ENCODE data around the gene PDLIM1. TPM values are rescaled to one million over a fixed set of nuclear protein-coding genes. Genes with fewer than 3 reads are reported as not detected.

The PDLIM1 gene
- total RNA-seq, 1 donor from 2014 or later = 113 TPM

GRCh38 chr10:95295031-95295755 is 4.4 kb upstream of the PDLIM1 start:
- TF ChIP-seq, protein P1, sequence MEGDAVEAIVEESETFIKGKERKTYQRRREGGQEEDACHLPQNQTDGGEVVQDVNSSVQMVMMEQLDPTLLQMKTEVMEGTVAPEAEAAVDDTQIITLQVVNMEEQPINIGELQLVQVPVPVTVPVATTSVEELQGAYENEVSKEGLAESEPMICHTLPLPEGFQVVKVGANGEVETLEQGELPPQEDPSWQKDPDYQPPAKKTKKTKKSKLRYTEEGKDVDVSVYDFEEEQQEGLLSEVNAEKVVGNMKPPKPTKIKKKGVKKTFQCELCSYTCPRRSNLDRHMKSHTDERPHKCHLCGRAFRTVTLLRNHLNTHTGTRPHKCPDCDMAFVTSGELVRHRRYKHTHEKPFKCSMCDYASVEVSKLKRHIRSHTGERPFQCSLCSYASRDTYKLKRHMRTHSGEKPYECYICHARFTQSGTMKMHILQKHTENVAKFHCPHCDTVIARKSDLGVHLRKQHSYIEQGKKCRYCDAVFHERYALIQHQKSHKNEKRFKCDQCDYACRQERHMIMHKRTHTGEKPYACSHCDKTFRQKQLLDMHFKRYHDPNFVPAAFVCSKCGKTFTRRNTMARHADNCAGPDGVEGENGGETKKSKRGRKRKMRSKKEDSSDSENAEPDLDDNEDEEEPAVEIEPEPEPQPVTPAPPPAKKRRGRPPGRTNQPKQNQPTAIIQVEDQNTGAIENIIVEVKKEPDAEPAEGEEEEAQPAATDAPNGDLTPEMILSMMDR (IDR thresholded peaks at IDR 0.05; ENCODE audit: unreplicated experiment) = no peak
- Mint-ChIP-seq H3K4me3 (ENCODE audit: low read depth) (peak overlapping the region; percentile 62), H3K27ac (peak overlapping the region; percentile 57), H3K27me3 (peaks cover 29% of the 10 kb centered on the region), H3K4me1 (ENCODE audit: low read depth) (peaks cover 6% of the 10 kb centered on the region), H3K9me3 (ENCODE audit: low read depth) (no peaks in the 10 kb centered on the region), H3K36me3 (ENCODE audit: insufficient read depth) (no peaks in the 10 kb centered on the region)
- DNase-seq (ENCODE audit: low spot score, unreplicated experiment) = no peak

DNA sequence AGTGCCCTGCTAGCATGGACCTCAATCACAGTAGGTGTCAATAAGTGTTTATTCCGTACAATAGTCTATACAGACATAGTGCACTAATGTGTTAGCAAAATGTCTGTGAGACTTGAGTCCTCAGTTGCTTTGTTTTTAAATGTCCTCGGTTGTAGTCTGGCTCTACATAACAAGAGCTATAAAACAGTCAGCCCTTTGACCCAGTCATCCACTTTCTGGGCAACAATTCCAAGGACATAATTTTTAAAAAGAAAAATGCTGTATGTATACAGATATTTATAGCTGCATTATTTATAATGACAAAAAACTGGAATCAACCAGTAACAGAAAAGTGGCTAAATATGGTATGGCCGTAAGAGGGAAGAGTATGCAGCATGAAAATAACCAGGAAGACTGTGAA is 2.8 kb upstream of the PDLIM1 start:
- TF ChIP-seq, protein P1 (IDR thresholded peaks at IDR 0.05; ENCODE audit: unreplicated experiment) = no peak
- H3K4me3 Mint-ChIP-seq (ENCODE audit: low read depth) = no peak overlapping the region
- H3K27ac Mint-ChIP-seq = no peak overlapping the region
- H3K27me3 Mint-ChIP-seq = peaks cover 32% of the 10 kb centered on the region
- H3K9me3 Mint-ChIP-seq (ENCODE audit: low read depth) = no peaks in the 10 kb centered on the region
- H3K4me1 Mint-ChIP-seq (ENCODE audit: low read depth) = peaks cover 15% of the 10 kb centered on the region
- H3K36me3 Mint-ChIP-seq (ENCODE audit: insufficient read depth) = no peaks in the 10 kb centered on the region
- DNase-seq (ENCODE audit: low spot score, unreplicated experiment) = no peak

DNA sequence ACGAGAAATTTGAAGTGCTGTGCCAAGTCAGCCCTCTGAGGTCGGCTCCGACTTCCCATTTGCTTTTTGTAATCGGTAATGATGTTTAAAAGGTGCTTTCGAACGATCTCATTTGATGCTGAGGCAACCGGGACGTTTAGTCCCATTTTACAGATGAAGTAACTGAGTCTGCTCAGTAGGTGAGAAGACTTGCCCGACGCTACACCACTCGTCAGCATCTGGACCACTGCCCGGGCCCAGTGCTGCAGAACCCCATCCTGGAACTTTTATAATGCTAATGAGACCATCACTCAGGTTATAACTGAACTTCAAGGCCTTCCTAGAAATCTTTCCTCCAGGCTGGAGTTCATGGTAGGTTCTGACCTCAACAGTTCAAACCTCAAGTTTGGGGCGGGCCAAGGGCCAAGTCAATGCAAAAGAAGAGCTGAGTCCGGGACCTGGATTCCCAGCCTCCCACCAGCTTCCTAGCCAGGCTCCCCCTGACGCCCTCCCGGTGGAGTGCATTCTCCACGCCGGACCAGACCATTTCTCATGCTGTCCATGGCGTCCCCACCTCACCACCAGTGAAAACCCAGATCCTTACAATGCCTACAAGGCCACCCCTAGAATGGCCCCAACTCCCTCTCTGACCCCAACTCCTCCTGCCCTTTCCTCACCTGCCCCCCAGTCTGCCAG is 699 bp upstream of the PDLIM1 start:
- DNase-seq (ENCODE audit: low spot score, unreplicated experiment) = no peak
- Mint-ChIP-seq H3K27ac (peak overlapping the region; percentile 87), H3K9me3 (ENCODE audit: low read depth) (no peaks in the 10 kb centered on the region), H3K4me1 (ENCODE audit: low read depth) (peaks cover 28% of the 10 kb centered on the region), H3K4me3 (ENCODE audit: low read depth) (peak overlapping the region; percentile 73), H3K36me3 (ENCODE audit: insufficient read depth) (no peaks in the 10 kb centered on the region), H3K27me3 (peaks cover 30% of the 10 kb centered on the region)
- TF ChIP-seq, protein P1 (IDR thresholded peaks at IDR 0.05; ENCODE audit: unreplicated experiment) = no peak

DNA sequence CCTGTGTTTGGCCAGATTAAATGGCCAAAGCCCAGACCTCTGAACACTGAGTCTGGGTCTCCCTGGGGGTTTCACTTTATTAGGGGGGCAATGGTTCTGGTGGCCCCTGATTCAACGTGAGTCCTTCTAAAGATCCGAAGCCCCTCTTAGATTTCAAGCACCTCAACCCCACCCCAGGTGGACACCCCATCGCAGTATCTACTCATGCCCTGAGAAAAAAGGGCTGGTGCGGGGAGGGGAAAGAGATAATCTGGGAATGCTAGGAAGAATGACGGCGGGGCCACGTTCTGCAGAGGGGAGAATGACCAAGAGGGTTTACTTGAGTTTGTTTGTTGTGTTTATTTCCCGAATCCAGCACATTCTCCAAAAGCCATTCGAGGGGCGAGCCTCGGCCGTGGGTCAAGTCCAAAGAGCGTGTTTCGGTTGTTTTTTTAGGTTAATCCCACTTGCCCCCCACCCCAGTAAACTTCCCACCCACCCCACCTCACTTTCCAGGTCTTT is 832 bp downstream of the PDLIM1 start:
- no peak for DNase-seq (ENCODE audit: low spot score, unreplicated experiment)
- Mint-ChIP-seq H3K4me1 (ENCODE audit: low read depth) (peaks cover 27% of the 10 kb centered on the region), H3K36me3 (ENCODE audit: insufficient read depth) (no peaks in the 10 kb centered on the region), H3K27me3 (peaks cover 25% of the 10 kb centered on the region), H3K4me3 (ENCODE audit: low read depth) (peak overlapping the region; percentile 94), H3K27ac (peak overlapping the region; percentile 96), H3K9me3 (ENCODE audit: low read depth) (no peaks in the 10 kb centered on the region)
- TF ChIP-seq, protein P1 (IDR thresholded peaks at IDR 0.05; ENCODE audit: unreplicated experiment) = no peak

DNA sequence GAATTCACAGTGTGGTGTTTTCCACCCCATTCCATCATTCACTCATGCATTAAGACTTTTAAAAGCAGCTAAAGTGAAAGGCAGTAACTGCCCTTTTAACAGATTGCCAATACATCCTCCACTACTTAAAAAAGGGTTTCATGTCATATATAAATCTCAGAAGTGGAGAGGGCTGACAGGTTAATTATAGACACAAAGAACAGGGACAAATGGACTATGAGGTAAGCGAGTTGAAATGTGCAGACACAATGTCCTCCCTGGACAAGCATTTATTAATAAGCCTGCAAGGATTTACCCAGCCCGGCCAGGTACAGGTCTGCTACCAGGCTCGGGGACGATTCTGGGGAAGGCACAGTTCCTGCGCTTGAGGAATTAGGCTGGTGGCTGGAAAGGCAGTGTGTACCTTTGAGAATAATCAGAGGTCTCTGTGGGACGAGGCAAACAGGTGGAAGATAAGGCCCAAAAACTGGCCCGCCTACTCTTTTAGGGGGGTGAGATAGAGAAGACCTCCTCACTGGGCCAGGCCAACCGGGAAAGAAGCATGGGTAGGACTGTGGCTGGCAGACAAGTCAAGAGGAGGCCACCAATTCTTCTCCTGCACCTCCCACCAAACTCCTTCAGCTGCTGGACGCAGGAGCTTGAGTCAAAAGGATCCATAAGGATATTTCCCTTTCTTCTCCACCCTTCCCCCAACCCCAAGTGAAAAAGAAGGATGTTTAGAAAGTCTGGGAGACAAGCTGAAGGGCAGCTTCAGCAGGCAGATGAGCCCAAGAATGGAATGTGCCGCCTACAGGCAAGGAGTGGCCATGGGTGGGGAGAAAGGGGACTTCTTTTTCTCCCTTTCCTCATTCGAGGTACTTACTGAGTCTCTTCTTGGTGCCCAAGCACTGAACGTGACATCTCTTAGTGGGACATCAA is 1.5 kb downstream of the PDLIM1 start:
- Mint-ChIP-seq H3K27me3 (peaks cover 21% of the 10 kb centered on the region), H3K4me1 (ENCODE audit: low read depth) (peaks cover 26% of the 10 kb centered on the region), H3K27ac (peak overlapping the region; percentile 96), H3K36me3 (ENCODE audit: insufficient read depth) (no peaks in the 10 kb centered on the region), H3K4me3 (ENCODE audit: low read depth) (peak overlapping the region; percentile 94), H3K9me3 (ENCODE audit: low read depth) (no peaks in the 10 kb centered on the region)
- TF ChIP-seq, protein P1 (IDR thresholded peaks at IDR 0.05; ENCODE audit: unreplicated experiment) = peak; percentile 26
- no peak for DNase-seq (ENCODE audit: low spot score, unreplicated experiment)

Data from progenitor cell of endocrine pancreas (in vitro differentiated cells).